SU-DHL-6 (cell line): ENCODE data around the gene RASAL1.

Experiments
- CTCF ChIP-seq: fragments of 200-600 bp; sonication (generic); IDR thresholded peaks from one replicate; pipeline ENCODE4 v1.5.1; 2017; ENCODE audit warnings: antibody characterized with exemption, mild to moderate bottlenecking, low read length, moderate library complexity; ENCODE audit not compliant: insufficient read depth, poor library complexity, severe bottlenecking
- EZH2phosphoT487 ChIP-seq: fragments of 200-600 bp; sonication (generic), shearing (Covaris generic); conservative IDR thresholded peaks from 2 replicates; pipeline ENCODE4 v1.6.1; 2018; ENCODE audit warnings: mild to moderate bottlenecking, antibody characterized with exemption, low read length, moderate library complexity, mixed read lengths

- TF ChIP-seq CTCF (no peak), EZH2phosphoT487 (no peak)
Measured at GRCh38 chr12:113116875-113117274, 18.7 kb downstream of the RASAL1 start.
